Stimulated activated naive B cell treated with anti-CD40 and anti-IgM and Interleukin-4, amounts not matched to agents 10 μg/mL and 1 μg/mL and 100 μg/mL, for 72 hours (primary cell): Measurements from ENCODE around the gene MIER3.
"Not testable (repeated sequence)": the region's sequence is repeated elsewhere in the genome, so short reads cannot be mapped to it uniquely, and the experiment has no call there.

Experiments
- ATAC-seq, 2 donors: fragments of 150-1000 bp; cut with Tn5 transposase; replicated peaks; 2 replicates each; pipeline ENCODE4 v1.10.0; 2021; ENCODE audit warnings: moderate library complexity in 1 of 2
- DNase-seq: peaks from one replicate; pipeline ENCODE4 v3.0.0; 2021
- H3K27ac Mint-ChIP-seq: one replicate; pipeline ENCODE4 v1.8.0; 2022; ENCODE audit warnings: mild to moderate bottlenecking, mixed read lengths
- H3K27me3 Mint-ChIP-seq, 2 donors: one replicate each; pipeline ENCODE4 v1.8.0; 2022; ENCODE audit warnings: mixed read lengths in 2 of 2
- H3K36me3 Mint-ChIP-seq, 2 donors: one replicate each; pipeline ENCODE4 v1.8.0; 2022; ENCODE audit warnings: mixed read lengths in 2 of 2, mild to moderate bottlenecking in 1 of 2
- H3K4me1 Mint-ChIP-seq, 2 donors: one replicate each; pipeline ENCODE4 v1.8.0; 2022; ENCODE audit warnings: mixed read lengths in 2 of 2, mild to moderate bottlenecking in 1 of 2
- H3K4me3 Mint-ChIP-seq, 2 donors: one replicate each; pipeline ENCODE4 v1.8.0; 2022; ENCODE audit warnings: mild to moderate bottlenecking in 2 of 2, mixed read lengths in 2 of 2, moderate library complexity in 1 of 2
- H3K9me3 Mint-ChIP-seq, 2 donors: one replicate each; pipeline ENCODE4 v1.8.0; 2022; ENCODE audit warnings: mixed read lengths in 2 of 2, mild to moderate bottlenecking in 1 of 2

Gene MIER3, protein sequence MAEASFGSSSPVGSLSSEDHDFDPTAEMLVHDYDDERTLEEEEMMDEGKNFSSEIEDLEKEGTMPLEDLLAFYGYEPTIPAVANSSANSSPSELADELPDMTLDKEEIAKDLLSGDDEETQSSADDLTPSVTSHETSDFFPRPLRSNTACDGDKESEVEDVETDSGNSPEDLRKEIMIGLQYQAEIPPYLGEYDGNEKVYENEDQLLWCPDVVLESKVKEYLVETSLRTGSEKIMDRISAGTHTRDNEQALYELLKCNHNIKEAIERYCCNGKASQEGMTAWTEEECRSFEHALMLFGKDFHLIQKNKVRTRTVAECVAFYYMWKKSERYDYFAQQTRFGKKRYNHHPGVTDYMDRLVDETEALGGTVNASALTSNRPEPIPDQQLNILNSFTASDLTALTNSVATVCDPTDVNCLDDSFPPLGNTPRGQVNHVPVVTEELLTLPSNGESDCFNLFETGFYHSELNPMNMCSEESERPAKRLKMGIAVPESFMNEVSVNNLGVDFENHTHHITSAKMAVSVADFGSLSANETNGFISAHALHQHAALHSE

DNA sequence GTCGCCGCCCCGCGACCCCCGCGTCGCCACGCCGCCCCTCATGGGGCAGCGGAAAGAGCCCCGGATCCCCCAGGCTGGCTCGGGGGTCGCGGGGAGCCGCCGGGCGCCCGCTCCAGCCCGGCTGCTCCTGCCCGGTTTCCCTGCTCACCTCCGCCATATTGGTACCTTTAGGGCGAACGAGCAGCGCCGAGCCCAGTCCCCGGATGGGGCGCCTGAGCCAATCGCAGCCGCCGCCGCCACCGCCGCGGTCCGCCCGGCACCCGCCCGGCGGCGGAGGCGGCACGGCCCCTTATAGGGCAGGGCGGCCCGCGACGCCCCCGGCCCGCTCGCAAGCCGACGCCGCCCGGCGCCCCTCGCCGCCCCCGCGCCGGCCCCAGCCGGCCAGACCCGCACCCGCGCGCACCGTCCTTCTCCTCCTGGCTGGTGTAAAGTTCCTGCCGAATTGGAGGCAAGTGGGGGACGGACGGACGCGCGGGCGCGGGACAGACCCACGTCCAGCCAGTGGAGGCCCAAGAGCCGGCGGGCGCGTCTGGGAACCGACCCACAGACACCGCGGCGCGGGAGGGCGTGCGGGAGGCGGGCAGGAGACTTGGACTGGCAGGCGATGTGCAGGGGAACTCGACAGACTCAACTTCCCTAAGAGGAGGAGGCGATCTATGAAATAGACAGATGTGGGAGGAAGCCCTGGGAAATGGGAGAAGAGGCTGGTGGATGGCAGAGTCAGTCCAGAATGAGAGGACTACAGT, at the start of gene MIER3:
MIER3 (minus strand) TSS at position 178 of the 746 bp plus-strand sequence; CDS start at position 157, 21 bp downstream.
- peaks cover 5 to 10% of the 10 kb centered on the region in 2 donors for H3K27me3 Mint-ChIP-seq
- H3K36me3 Mint-ChIP-seq, result peaks cover 3 to 6% of the 10 kb centered on the region in 2 donors
- H3K9me3 Mint-ChIP-seq, result no peaks in the 10 kb centered on the region
- DNase-seq (peak; percentile 70), ATAC-seq (peak; percentile 91 to 96)
- H3K27ac Mint-ChIP-seq, result peak within 1 kb of the TSS; percentile 91
- peaks cover 18 to 35% of the 10 kb centered on the region in 2 donors for H3K4me1 Mint-ChIP-seq
- H3K4me3 Mint-ChIP-seq, result peak within 1 kb of the TSS; percentile 95 to 99

DNA sequence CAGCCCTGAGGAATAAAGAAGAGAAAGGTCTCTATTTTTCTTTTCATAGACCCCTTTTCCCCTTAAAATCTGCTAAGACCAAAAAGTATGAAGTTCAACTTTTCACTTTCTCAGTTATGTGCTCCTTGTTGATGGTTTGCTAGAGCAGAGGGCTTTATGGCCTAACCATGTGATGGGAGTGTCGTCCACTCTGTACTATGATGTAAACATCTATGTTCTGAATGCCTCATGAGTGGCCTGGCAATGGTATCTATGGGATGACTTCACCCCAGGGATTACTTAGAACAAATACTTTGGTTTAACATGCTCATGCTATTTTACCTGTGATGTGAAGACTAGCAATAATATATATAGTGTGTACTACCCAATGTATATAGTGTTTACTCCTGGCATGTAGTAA, 43.7 kb upstream of the MIER3 start:
- ATAC-seq (no peak), DNase-seq (no peak)
- Mint-ChIP-seq H3K36me3 (no peaks in the 10 kb centered on the region), H3K27ac (no peak overlapping the region), H3K9me3 (no peaks in the 10 kb centered on the region), H3K27me3 (peaks cover 0 to 7% of the 10 kb centered on the region in 2 donors), H3K4me1 (no peaks in the 10 kb centered on the region), H3K4me3 (no peak overlapping the region)

DNA sequence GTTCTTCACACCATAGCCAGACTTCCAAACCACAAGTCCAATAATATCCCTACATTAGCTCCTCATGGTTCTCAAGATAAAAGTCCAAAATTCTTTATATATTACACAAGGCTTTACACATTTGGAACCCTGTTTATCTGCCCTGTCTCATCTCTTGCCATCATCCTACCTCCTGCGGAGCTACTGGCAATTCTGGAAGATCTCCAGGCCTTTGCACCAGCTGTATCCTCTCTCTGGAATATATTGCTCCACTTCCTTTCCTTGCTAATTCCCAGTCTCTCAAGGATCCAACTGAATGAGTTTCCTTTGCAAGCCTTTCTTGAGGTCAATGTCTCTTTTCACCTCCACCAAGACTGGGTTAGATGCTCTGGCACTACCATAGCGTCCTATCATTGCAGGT, 41.3 kb upstream of the MIER3 start:
- DNase-seq (no peak), ATAC-seq (no peak)
- Mint-ChIP-seq H3K4me1 (no peaks in the 10 kb centered on the region), H3K27me3 (peaks cover 0 to 4% of the 10 kb centered on the region in 2 donors), H3K9me3 (no peaks in the 10 kb centered on the region), H3K4me3 (no peak overlapping the region), H3K27ac (no peak overlapping the region), H3K36me3 (no peaks in the 10 kb centered on the region)

- H3K9me3 Mint-ChIP-seq, result no peaks in the 10 kb centered on the region
- H3K4me3 Mint-ChIP-seq, result no peak overlapping the region
- no peaks in the 10 kb centered on the region for H3K36me3 Mint-ChIP-seq
- ATAC-seq (no peak), DNase-seq (no peak)
- peaks cover 7 to 10% of the 10 kb centered on the region in 2 donors for H3K4me1 Mint-ChIP-seq
- no peak overlapping the region for H3K27ac Mint-ChIP-seq
- peaks cover 0 to 4% of the 10 kb centered on the region in 2 donors for H3K27me3 Mint-ChIP-seq
These were observed 37.8 kb upstream of the MIER3 start for GRCh38 chr5:56989676-56990075.

- Mint-ChIP-seq H3K27me3 (no peaks in the 10 kb centered on the region), H3K4me1 (peaks cover 7 to 10% of the 10 kb centered on the region in 2 donors), H3K4me3 (no peak overlapping the region), H3K36me3 (no peaks in the 10 kb centered on the region), H3K27ac (no peak overlapping the region), H3K9me3 (no peaks in the 10 kb centered on the region)
- ATAC-seq (no peak), DNase-seq (no peak)
These were observed 36.6 kb upstream of the MIER3 start for GRCh38 chr5:56988490-56988889.

GRCh38 chr5:56987171-56987570, 35.2 kb upstream of the MIER3 start:
- DNase-seq, result no peak
- Mint-ChIP-seq H3K4me1 (peaks cover 7 to 10% of the 10 kb centered on the region in 2 donors), H3K36me3 (no peaks in the 10 kb centered on the region), H3K9me3 (no peaks in the 10 kb centered on the region), H3K27me3 (no peaks in the 10 kb centered on the region), H3K4me3 (no peak overlapping the region), H3K27ac (no peak overlapping the region)
- ATAC-seq, result no peak

DNA sequence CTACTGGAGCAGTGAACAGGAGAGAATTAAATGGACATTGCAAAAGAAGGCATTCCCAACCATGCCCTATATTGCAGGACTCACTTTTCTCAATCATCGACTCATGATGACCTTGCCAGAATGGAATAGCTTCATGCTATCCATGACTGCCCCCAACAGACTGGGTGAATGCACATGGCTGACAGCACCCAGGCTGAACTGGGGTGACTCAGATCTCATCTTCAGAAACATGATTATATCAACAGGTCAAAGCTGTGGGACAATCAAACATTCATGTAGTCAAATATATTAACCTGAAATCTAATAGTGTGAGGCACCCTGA, 34.7 kb upstream of the MIER3 start:
- Mint-ChIP-seq H3K36me3 (no peaks in the 10 kb centered on the region), H3K9me3 (no peaks in the 10 kb centered on the region), H3K4me3 (no peak overlapping the region), H3K4me1 (peaks cover 7 to 10% of the 10 kb centered on the region in 2 donors), H3K27me3 (no peaks in the 10 kb centered on the region), H3K27ac (no peak overlapping the region)
- ATAC-seq (peak; percentile 87 to 88), DNase-seq (peak; percentile 14)

GRCh38 chr5:56985936-56986625, 34.2 kb upstream of the MIER3 start:
- H3K4me3 Mint-ChIP-seq, result no peak overlapping the region
- H3K27me3 Mint-ChIP-seq, result no peaks in the 10 kb centered on the region
- H3K27ac Mint-ChIP-seq, result no peak overlapping the region
- no peaks in the 10 kb centered on the region for H3K36me3 Mint-ChIP-seq
- ATAC-seq, result peak; percentile 86 to 93
- DNase-seq, result no peak
- H3K4me1 Mint-ChIP-seq, result peaks cover 7 to 10% of the 10 kb centered on the region in 2 donors
- no peaks in the 10 kb centered on the region for H3K9me3 Mint-ChIP-seq

GRCh38 chr5:56984445-56984844, 32.5 kb upstream of the MIER3 start:
- no peak for DNase-seq
- no peaks in the 10 kb centered on the region for H3K9me3 Mint-ChIP-seq
- H3K4me1 Mint-ChIP-seq, result peaks cover 7 to 10% of the 10 kb centered on the region in 2 donors
- H3K27me3 Mint-ChIP-seq, result no peaks in the 10 kb centered on the region
- ATAC-seq, result no peak
- no peak overlapping the region for H3K27ac Mint-ChIP-seq
- no peak overlapping the region for H3K4me3 Mint-ChIP-seq
- no peaks in the 10 kb centered on the region for H3K36me3 Mint-ChIP-seq

- no peak for ATAC-seq
- Mint-ChIP-seq H3K27ac (no peak overlapping the region), H3K4me1 (peaks cover 7 to 10% of the 10 kb centered on the region in 2 donors)
These were observed 31.9 kb upstream of the MIER3 start for GRCh38 chr5:56983593-56984361.

DNA sequence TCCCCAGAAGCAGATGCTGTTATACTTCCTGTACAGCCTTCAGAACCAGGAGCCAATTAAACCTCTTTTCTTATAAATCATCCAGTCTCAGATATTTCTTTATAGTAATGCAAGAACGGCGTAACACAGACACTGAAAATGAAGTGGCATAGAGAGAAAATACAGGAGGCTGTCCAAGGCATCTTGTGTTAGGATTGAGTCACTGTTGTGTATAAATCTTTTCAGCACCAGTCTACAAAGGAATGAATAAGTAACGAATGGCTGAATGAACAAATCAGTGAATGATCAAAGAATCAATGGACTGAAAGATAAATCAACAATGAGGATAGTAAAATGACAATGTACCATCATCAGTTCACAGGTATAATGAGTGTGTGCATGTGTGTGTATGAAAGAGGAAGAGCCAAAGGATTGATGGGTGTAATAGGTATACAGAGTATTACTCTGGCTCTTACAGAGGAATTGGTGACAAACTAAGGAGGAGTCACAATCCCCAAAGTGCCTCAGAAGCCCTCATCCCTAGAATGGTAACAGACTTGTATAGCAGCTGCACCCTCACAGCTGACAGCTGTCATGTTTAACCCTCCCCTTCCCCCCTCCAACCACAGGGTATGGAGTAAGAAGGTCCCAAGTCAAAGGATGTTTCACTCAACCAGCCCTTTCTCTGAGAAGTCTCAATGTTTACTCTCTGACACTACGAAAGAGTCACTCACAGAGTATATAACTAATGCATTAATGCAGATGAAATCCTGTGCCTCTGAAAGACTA, 29.8 kb upstream of the MIER3 start:
- Mint-ChIP-seq H3K4me3 (no peak overlapping the region), H3K36me3 (no peaks in the 10 kb centered on the region), H3K27me3 (no peaks in the 10 kb centered on the region), H3K4me1 (peaks cover 7 to 9% of the 10 kb centered on the region in 2 donors), H3K27ac (no peak overlapping the region), H3K9me3 (no peaks in the 10 kb centered on the region)
- DNase-seq (no peak), ATAC-seq (no peak)

More at GRCh38 chr5:56983593-56984361, 31.9 kb upstream of the MIER3 start:
- H3K4me3 Mint-ChIP-seq, result no peak overlapping the region
- H3K9me3 Mint-ChIP-seq, result no peaks in the 10 kb centered on the region
- no peak for DNase-seq
- H3K27me3 Mint-ChIP-seq, result no peaks in the 10 kb centered on the region
- no peaks in the 10 kb centered on the region for H3K36me3 Mint-ChIP-seq

GRCh38 chr5:56979968-56980367, 28.0 kb upstream of the MIER3 start:
- no peak overlapping the region for H3K4me3 Mint-ChIP-seq
- H3K27me3 Mint-ChIP-seq, result no peaks in the 10 kb centered on the region
- H3K9me3 Mint-ChIP-seq, result no peaks in the 10 kb centered on the region
- ATAC-seq (no peak), DNase-seq (no peak)
- H3K36me3 Mint-ChIP-seq, result no peaks in the 10 kb centered on the region
- no peak overlapping the region for H3K27ac Mint-ChIP-seq
- no peaks in the 10 kb centered on the region for H3K4me1 Mint-ChIP-seq

- not testable (repeated sequence) for DNase-seq, H3K36me3 Mint-ChIP-seq, H3K9me3 Mint-ChIP-seq, ATAC-seq, H3K27me3 Mint-ChIP-seq, H3K4me1 Mint-ChIP-seq, H3K4me3 Mint-ChIP-seq, H3K27ac Mint-ChIP-seq
These were observed 27.6 kb upstream of the MIER3 start for GRCh38 chr5:56979526-56979925.
